GM19452 (cell line): ENCODE measurements around the gene DYRK1A.
"Not testable (repeated sequence)": the region's sequence is repeated elsewhere in the genome, so short reads cannot be mapped to it uniquely, and the experiment has no call there.

Experiments
- ATAC-seq: cut with Tn5 transposase; IDR thresholded peaks from one replicate; pipeline ENCODE4 v1.9.1; 2021; ENCODE audit not compliant: unreplicated experiment

The DYRK1A gene

DNA sequence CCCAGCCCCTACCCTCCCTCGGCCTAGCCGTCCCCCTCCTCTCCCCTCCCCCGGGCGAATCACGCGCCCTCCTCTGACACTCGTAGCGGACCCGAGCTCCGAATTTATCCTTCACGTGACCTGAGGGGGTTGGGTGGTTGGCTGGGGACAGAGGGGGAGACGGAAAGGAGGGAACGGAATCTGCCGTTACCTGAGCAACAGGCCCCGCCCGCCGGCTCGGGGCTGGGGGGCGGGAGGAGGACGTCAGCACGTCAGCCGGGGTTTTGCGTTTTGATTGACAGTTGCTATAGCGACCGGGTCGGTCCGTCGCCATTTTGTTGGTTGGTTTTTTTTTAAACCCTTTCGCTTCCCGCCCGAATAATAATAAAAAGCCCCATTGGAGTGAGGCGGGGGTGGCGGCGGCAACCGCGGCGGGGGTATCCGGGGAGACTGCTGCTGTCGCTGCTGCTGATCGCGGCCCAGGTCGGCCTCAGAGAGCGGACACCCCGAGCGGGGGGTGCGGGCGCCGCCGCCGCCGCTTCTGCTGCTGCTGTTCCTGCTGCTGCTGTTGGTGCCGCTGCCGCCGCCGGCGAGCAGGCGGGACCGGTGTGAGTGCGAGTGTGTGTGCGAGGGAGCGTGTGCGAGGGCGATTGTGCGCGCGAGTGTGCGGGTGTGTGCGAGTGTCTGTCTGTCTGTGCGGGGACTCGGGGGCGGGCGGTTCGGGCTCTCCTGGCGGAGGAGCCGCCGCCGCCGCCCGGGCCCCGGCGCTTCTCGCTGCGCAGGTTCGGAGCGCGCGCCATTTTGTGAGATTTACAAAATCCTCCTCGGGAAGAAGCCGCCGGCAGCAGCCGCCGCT lies at the start of gene DYRK1A:
DYRK1A (plus strand) TSS at position 292 of the 835 bp plus-strand sequence. CDS start 53,602 bp downstream, outside the sequence.
- peak; percentile 57 for ATAC-seq

DNA sequence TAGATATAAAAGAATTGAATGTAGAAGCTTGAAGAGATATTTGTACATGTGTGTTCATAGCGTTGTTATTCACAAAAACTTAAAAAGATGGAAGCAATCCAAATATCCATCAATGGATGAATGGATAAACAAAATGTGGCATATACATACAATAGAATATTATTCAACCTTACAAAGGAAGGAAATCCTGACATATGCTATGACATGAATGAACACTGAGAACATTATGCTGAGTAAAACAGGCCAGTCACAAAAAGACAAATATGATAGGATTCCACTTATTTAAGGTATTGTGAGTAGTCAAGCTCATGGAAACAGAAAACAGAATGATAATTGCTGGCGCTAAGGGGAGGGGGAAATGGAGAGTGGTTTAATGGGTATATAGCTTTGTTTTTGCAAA lies 47.0 kb upstream of the DYRK1A start:
- ATAC-seq = no peak

DNA sequence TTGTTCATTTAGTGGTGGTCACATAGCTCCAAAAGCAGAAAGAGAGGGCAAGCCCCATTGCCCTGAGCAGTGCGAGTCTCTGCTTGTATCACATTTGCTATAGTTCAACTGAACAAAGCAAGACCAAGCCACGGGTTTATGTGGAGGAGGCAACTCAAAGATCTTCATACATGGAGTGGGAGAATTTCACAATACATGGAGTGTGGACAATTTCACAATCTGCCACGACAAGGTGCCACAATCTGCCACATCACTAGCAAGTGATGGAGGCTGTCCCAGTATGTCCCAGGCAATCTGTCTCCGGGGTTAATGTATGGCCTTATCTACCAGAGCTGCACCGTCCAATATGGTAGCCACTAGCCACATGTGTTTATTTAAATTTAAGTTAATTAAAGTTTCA lies 44.5 kb upstream of the DYRK1A start:
- no peak for ATAC-seq

DNA sequence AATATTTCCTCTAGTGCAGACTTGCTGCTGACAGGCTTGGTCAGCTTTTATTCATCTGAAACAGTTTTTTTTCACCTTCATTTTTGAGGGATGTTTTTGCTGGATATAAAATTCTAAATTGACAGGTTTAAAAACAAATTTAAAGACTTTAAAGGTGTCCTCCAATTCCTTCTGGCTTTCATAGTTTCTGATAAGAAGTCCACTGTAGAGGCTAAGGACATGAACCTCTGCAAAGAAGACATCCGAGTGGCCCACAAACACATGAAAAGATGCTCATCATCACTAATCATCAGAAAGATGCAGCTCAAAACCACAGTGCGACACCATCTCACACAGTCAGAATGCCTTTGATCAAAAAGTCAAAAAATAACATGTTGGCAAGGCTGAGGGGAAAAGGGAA lies 42.0 kb upstream of the DYRK1A start:
- ATAC-seq = no peak

DNA sequence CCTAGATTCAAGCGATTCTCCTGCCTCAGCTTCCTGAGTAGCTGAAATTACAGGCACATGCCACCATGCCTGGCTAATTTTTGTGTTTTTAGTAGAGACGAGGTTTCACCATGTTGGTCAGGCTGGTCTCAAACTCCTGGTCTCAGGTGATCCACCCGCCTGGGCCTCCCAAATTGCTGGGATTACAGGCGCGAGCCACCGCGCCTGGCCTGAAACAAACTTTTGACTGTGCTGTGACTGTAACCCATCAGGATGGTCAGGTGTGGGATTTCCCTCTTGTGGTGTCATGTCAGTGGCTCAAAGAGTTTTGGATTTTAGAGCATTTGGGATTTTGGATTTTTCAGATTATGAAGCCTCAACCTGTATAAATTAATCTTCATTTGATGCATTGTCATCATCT lies 38.4 kb upstream of the DYRK1A start:
- not testable (repeated sequence) for ATAC-seq

DNA sequence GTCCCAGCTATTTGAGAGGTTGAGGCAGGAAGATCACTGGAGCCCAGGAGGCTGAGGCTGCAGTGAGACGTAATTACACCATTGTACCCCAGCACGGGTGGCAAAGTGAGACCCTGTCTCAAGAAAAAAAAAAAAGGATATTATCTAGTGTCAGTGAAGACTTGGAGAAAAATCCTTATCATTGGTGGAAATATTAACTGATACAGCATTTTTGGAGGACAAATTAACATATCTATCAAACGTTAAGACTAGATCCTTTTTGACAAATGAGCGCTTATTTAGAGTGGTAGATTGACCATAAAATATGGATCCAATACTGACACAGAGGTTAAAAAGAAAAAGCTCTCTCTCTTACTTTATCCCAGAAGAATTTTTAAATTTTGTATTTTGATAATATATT lies 35.2 kb upstream of the DYRK1A start:
- ATAC-seq = no peak

DNA sequence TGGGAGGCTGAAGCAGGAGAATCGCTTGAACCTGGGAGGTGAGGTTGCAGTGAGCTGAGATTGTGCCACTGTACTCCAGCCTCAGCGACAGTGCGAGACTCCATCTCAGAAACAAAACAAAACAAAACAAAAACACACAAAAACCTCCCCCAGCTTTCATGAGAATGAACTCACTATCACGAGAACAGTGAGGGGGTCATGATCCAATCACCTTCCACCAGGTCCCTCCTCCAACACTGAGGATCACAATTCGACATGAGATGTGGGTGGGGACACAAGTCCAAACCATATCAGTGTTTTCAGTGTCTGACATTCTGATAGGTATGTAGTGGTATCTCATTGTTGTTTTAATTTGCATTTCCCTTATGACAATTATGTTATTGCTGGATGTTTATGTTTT lies 31.5 kb upstream of the DYRK1A start:
- no peak for ATAC-seq

DNA sequence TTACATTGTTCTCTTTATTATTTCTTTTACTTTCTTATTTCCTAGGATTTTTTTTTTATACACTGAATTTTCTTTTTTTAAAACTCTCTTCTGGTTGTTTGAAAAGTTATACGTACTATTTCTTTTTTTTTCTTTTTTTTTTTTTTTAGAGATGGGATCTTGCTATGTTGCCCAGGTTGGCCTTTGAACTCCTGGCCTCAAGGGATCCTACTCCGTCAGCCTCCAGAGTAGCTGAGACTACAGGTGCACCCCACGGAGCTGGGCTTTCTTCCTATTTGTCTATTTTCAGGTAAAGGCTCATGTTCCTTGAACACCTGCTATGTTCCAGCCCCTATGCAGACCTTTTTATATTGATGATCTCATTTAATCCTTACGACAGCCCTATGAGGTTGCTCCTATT lies 29.4 kb upstream of the DYRK1A start:
- no peak for ATAC-seq

DNA sequence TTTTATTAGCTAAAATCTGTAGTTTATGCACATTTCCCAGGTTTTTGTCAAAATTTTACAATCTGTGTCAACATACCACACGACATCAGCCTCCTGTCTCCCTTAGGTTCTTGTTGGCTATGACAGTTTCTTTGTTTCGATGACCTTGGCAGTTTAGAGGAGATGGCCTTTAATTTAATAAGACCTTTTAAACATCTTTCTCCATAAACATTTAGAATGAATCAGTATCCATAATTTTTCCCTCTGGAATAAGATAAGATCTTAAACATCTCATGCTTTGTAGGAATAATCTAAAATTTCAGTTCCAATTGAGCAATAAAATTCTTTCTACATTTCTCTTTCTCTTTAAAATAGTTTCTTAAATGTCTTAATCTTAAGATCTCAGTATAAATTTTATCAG lies 28.7 kb upstream of the DYRK1A start:
- ATAC-seq = no peak

DNA sequence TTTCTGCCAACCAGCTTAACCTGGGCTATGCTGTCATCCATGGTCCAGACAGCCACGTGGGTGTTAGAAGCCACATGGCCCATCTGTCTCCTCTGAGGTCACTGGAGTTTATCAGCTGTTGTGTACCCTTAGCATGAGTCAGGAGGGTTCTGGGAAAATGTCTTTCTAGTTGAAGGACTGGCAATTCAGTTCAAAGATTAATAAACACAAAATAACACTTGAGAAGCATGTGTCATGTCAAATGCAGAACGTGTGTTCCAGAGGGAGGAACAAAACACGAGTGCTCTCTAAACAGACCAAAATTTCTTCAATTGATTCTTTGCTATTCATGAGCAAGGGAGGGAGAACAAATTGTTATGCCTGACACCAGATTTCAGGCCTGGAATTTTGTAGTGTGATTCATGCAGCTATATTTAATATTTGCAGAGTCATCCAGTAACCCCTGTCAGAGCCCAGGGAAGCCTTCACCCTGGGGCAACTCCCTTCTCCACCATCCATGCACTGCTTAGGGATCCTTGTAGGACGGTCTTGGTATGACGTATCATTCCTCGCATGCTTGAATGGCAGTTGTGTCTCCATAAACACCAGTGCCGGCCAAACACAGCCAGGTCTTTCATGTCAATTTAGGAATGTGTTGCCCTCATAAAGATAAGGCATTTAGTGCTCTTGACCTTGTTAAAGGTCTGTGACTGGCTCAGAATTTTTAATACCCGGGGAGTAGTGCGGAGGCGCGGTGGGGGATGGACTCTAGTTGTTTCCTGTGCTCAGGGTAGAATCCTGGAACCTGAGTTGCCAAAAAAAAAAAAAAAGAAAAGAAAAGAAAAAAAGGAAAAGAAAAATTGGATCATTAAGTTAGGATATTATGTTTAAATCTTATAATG lies 27.7 kb upstream of the DYRK1A start:
- ATAC-seq = no peak

DNA sequence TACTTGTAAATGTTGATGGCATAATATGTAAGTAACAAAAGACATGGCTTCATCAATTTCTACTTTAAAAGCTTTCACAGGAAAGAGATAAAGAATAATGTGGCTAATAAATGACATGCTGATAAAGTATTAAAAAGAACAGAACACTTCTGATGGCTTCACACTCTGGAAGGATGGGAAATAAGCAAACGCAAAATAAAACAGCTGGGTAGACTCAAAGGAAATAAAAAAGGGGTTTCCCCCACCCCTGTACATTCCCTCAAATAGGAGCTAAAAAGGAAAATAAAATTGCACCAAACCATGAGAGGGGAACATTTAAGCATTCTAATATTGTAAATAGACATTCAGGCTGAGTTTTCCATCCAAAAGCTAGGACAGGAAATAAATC lies 27.0 kb upstream of the DYRK1A start:
- no peak for ATAC-seq

DNA sequence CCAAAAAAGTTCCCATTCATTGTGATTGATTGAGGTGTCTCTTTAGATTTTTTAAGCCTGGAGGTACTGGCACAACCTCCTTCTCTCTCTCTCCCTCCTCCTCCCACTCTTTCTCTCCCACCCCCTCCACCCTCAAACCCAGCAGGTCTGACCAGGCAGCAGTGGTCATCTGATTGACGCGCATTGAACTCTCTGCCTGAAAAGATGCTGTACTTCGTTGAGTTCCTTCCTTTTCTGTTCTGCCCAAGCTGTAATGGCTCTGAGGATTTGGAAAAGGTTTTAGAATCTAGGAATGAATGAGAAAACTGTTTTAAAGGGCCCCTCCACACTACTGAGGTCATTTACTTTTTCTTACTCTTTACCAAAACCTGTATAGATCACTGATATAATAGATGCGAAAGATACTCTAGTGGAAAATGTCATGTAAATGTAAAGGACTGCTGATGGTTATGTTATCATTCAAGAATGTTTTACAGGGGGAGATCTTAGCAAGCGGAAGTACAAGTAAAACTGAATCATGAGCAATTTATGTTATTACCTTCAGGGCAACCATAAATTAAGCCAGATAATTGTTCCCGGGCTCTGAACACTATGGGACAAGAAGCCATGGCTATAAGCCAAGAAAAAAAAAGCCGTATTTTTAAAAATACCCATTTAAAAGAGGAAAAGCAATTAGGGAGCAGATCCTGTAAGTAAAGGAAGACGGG lies 25.2 kb upstream of the DYRK1A start:
- no peak for ATAC-seq

DNA sequence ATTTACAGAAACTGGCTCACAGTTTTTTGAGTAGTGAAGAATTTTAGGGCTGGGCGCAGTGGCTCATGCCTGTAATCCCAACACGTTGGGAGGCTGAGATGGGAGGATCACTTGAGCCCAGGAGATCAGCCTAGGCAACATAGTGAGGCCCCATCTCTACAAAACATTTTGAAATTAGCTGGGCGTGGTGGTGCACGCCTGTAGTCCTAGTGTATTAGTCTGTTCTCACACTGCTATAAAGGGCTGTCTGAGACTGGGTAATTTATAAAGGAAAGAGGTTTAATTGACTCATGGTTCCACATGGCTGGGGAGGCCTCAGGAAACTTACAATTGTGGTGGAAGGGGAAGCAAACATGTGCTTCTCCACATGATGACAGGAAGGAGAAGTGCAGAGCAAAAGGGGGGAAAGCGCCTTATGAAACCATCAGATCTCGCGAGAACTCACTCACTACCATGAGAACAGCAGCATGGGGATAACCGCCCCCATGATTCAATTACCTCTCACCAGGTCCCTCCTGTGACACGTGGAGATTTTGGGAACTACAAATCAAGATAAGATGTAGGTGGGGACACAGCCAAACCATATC lies 24.4 kb upstream of the DYRK1A start:
- no peak for ATAC-seq

DNA sequence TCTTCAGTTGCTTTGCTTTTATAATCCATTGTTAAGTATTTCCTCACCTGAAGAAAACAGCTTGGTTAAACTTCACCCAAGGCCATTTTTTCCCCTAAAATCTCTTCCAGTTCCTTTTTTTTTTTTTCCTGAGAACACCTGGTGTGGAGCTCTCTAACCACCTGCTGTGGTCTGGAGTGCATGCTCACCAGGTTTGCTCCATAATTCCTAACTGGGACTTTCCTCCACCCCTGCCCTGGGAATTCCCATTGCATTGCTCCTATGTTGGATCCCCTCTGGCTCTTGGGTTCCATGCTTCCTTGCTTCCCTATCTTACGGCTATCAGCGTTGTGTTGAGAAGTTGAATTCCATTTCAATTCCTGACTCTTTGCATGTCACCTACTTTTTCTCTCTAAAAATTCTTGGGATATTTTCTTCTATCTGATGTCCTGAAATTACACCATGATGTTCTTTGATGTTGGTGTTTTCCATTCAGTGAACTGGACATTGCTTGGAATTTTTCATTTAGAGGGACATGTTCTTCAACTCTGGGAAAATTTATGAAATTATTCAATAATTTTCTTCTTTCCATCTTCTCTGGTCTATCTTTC lies 19.6 kb upstream of the DYRK1A start:
- ATAC-seq = no peak

DNA sequence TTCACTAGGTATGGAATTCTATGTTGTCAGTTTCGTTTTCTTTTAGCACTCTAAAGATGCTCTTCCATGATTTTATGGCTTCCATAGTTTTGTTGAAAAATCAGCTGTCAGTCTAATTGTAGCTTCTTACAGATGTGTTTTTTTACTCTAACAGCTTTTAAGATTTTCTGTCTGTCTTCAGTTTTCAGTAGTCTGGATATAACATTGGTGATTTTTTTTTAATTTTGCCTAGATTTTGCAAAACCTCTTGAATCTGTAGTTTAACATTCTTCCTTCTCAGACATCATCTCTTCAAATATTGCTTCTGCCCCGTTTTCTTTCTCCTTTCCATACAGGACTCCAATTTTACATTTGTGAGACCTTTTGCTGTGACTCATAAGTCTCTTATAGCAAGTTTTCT lies 17.9 kb upstream of the DYRK1A start:
- ATAC-seq = no peak

DNA sequence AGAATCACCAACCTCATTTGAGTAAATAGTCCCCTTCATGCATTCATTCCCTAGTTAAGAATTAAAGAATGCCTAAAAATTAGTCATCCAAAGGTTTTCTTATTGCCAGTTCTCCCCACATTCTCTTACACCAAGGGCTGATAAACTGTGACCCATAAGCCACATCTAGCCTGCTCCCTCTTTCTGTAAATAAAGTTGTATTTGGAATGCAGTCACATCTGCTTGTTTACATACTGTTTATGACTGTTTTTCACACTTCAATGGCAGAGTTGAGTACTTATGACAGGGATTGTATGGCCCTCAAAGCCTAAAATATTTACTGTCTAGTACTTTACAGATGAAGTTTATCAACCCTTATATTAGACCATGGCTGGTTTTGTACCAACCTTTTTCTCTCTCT lies 16.1 kb upstream of the DYRK1A start:
- no peak for ATAC-seq

DNA sequence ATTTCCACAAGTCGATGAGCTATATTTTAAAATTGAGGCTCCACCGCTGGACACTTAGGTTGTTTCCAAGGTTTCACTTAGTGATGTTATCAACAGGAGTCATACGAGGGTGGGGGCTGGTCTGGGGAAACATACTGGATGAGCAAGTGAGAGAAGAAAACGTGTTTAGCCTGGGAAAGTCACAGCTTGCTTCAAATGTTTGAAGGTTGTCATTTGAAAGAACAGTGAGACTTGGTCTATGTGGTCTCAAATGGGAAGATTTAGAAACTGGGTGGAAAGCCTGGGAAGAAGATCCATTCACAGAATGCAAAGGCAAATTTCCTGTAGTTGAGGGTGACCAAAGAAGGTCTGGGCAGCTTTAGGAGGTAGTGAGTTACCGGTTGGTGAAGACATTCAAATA lies 9.9 kb upstream of the DYRK1A start:
- no peak for ATAC-seq

DNA sequence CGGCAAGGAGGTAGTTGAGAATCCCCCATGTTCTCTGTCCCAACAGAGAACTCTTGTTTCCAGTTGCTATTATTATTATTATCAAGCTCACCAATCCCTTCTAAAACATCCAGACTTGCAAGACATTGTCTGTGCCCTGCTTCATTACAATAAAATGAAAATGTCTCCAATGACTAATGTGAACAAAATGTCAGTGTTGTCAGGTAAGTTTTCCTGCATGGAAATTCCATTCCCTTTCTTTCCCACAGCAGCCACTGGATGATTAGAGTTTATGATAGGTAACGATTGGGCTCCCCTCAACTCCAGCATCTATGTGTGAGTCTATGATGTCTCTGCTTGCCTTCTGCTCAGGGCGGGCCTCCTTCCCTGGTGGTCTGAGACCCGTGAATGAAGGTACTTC lies 8.9 kb upstream of the DYRK1A start:
- no peak for ATAC-seq

DNA sequence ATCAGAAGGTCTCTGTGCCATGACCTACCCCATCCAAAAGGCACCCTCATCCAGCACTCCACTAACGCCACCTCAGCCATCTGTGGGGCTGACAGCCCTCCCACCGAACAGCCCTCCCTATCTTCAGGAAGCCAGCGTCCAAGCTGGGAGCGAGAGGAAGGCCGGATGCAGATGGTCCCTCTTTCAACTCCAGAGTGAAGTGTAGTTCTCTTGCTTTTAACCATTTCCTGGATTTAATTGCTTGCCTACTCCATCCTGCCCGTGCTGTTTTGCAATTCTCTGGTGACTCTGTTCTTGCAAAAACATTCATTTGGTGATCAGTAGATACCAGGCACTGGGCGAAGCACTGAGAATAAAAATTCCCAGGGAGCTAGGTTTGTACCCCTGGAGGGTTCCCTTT lies 8.2 kb upstream of the DYRK1A start:
- ATAC-seq = no peak

DNA sequence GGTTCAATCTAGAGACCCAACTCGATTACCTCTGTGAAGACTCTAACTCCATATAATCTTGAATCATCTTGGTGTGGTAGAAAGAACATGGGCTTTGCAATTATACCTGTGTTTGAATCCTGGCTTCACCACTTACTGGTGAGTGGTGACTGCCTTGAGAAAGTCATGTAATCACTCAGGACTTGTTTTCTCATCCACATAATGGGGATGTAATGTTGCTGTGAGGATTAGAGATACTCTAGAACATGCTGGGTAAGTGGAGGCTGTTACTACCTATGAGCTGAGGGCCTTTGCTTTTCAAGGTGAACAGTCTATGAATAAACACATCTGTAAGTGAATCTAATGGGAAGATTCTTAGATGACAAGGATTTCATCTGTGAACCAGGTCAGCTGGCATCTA lies 2.6 kb upstream of the DYRK1A start:
- ATAC-seq = no peak

DNA sequence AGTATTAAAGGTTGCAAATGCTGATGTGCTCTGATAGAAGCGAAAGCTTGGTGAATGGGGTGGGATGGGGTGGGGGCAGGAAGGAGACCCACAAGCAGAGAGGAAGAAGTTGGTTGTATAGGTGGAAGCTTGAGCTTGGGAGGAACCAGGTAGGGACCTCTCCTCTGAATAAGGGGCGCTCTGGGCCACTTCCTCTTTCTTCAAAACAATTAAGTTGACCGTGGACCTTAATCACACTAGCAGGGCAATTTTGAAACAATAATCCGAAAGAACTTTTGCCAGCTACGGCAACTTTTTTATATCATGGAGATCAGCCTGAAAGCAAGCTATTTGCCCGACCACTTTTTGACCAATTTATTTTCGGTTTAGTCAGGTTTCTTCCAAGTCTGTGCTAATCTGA lies 1.9 kb upstream of the DYRK1A start:
- ATAC-seq = no peak
